GM12801 (cell line): Measurements from ENCODE around the gene AP1AR.

Experiments
- CTCF ChIP-seq: IDR thresholded peaks from one replicate; pipeline ENCODE4 v1.5.1; 2011; ENCODE audit warnings: control low read depth; ENCODE audit not compliant: insufficient read length; ENCODE audit errors: extremely low read depth

Gene AP1AR

GRCh38 chr4:112274959-112275358 lies 43.4 kb downstream of the AP1AR start:
- no peak for TF ChIP-seq CTCF

DNA sequence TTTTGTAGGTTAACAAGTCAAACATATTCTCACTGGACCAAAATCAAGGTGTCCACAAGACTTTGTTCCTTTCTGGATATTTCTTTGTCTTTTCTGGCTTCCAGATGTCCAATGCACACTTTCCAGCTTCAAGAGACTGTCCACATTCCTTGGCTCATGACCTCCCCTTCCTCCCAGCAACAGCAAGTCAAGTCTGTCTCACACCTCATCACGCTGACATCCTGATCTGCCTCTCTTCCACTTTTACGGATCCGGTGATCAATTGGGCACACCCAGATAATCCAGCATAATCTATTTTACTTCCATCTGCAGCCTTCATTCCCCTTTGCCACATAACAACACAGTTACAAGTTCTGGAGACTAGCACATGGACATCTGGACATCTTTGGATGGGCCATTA lies 44.5 kb downstream of the AP1AR start:
- no peak for TF ChIP-seq CTCF

- no peak for TF ChIP-seq CTCF
Measured at GRCh38 chr4:112277220-112277619, 45.6 kb downstream of the AP1AR start.

DNA sequence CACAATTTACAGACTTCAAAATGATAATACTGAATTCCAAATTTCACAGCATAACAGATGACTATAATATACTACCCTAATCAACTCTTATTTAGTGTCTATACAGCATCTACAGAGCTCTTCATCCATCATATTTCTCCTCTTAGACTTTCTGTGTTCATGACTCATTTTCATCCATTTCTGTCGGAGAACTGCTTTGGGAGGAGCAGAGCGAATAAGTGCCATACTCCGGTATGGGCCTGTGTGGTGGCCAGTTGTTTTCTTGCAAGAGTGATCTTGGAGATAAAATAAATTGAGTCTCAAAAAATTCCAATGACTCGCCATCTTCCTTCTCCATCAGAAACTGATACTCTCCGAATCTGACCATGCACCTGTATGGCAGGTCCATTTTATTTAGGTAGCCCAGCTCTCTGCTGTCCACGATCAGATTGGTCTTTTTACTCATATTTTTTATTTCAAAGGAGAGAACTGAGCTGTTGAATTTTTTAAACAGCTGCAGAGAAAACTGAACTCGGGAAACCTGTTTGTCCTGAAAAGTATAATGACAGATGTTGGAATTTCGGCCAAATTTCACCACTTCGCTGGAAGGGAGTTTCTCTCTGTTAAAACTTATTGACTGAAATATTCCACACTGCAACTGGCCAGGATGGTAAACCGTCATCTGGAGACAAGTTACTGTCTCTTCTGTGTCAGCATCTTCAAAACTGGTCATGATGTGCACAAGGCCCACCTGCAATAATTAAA lies 46.3 kb downstream of the AP1AR start:
- TF ChIP-seq CTCF, result no peak

DNA sequence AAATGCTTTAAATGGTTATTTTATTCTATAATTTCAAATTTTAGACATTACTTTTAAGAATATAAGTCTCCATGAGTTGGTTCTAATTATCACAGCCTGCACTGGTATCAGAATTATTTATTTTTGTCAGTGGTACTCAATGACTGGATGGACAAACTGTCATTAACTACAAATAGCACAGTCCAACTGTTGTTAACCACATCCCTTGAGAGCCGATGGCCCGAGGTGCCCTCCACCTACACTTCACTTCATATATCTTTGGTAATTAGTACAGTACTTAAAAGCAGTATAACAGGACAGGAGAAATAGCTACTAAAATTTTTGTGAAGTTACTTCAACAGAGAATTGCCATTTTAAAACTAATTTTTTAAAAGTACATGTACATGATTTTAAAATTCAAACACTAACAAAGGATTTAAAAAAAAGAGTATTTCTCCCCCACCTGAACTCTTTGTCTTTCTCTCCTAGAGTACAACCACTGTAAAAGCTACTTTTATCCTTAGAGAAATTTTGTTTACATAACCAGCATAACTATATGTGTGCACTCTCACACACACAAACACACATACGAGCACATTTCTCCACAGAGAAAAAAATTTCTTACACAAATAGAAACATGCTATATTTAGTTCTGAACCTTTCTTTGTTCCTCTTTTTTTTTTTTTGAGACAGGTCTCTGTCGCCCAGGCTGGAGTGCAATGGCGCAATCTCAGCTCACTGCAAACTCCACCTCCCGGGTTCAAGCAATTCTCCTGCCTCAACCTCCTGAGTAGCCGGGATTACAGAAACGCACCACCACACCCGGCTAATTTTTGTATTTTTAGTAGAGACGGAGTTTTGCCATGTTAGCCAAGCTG lies 47.7 kb downstream of the AP1AR start:
- TF ChIP-seq CTCF, result no peak

GRCh38 chr4:112279882-112280315 lies 48.3 kb downstream of the AP1AR start:
- TF ChIP-seq CTCF, result no peak

- no peak for TF ChIP-seq CTCF
Measured at GRCh38 chr4:112280386-112281056, 48.9 kb downstream of the AP1AR start.
